ENCODE results near the gene SEC22C. TPM values are rescaled to one million over a fixed set of nuclear protein-coding genes. Genes with fewer than 3 reads are reported as not detected.

SEC22C gene
- total and polyA plus RNA-seq, 2 of the 13 experiments (the other 11 are each of a cell fraction or from before 2014, with no cell fraction given) = 20.0 to 40.0 TPM

- TF ChIP-seq PATZ1 (CRISPR knock-in tag; IDR thresholded peaks at IDR 0.05) (peak; percentile 99), ZBTB2 (CRISPR knock-in tag; IDR thresholded peaks at IDR 0.05; ENCODE audit: low read depth) (peak; percentile 87), ZNF562 (CRISPR knock-in tag; IDR thresholded peaks at IDR 0.05; ENCODE audit: borderline replicate concordance) (no peak), ZNF292 (CRISPR knock-in tag; IDR thresholded peaks at IDR 0.05; ENCODE audit: borderline replicate concordance, low read depth) (0 out of 2 replicates have a peak, but pooled peaks have one; percentile 18), ZNF468 (CRISPR knock-in tag; IDR thresholded peaks at IDR 0.05) (0 out of 2 replicates have a peak, but pooled peaks have one; percentile 67), YY1 (IDR thresholded peaks at IDR 0.05; ENCODE audit: insufficient read depth, insufficient replicate concordance, low read depth, low read length) (peak; percentile 59), TRIM22 (IDR thresholded peaks at IDR 0.05) (no peak), ZNF790 (CRISPR knock-in tag; IDR thresholded peaks at IDR 0.05; ENCODE audit: borderline replicate concordance) (no peak), ZBTB7B (CRISPR knock-in tag; IDR thresholded peaks at IDR 0.05) (no peak; the same call in 1 of the 2 replicates), ZNF446 (CRISPR knock-in tag; IDR thresholded peaks at IDR 0.05) (no peak), ESRRA (CRISPR knock-in tag; IDR thresholded peaks at IDR 0.05; ENCODE audit: low read depth) (peak; percentile 36; the same call in 1 of the 2 replicates), GPN1 (CRISPR knock-in tag; IDR thresholded peaks at IDR 0.05; ENCODE audit: borderline replicate concordance) (no peak), SMAD1 (CRISPR knock-in tag; IDR thresholded peaks at IDR 0.05; ENCODE audit: borderline replicate concordance, low read depth) (no peak; the same call in 1 of the 2 replicates), ZNF30 (CRISPR knock-in tag; IDR thresholded peaks at IDR 0.05) (peak; percentile 46; the same call in 1 of the 2 replicates), THAP9 (CRISPR knock-in tag; IDR thresholded peaks at IDR 0.05; ENCODE audit: borderline replicate concordance) (peak; percentile 87; the same call in 1 of the 2 replicates), ZBTB43 (CRISPR knock-in tag; conservative IDR thresholded peaks at IDR 0.05) (no peak), KMT2A (CRISPR knock-in tag; IDR thresholded peaks at IDR 0.05) (peak; percentile 89), ZNF644 (CRISPR knock-in tag; IDR thresholded peaks at IDR 0.05; ENCODE audit: low read depth) (no peak), TAF15 (IDR thresholded peaks at IDR 0.05; ENCODE audit: low read depth, low read length, poor library complexity, severe bottlenecking) (peak; percentile 90)
Observed at GRCh38 chr3:42600111-42600957, 18.6 kb upstream of the SEC22C start, which contains the start of gene NKTR (continued).

Measured in HepG2 (cell line).